Pancreas (tissue), 10 donors: ENCODE measurements around the gene MCHR2. TPM values are rescaled to one million over a fixed set of nuclear protein-coding genes. Genes with fewer than 3 reads are reported as not detected.

Experiments
- ATAC-seq, 4 donors: fragments of 200-7000 bp; cut with Tn5 transposase; one replicate each; pipeline versions ENCODE4 v1.8.0 to v1.9.1; 2020; ENCODE audit warnings: mild to moderate bottlenecking in 4 of 4, moderate library complexity in 4 of 4
- DNase-seq, 6 donors: peaks; one replicate each; pipeline ENCODE4 v3.0.0-alpha.2; 2020
- FAIRE-seq: peaks from 2 replicates; lab custom pipeline; 2012; peaks lifted over from hg19 to GRCh38; lab: Jason Lieb, UNC
- H3K27ac ChIP-seq, 4 donors: fragments of 200-600 bp; sonication (generic); 1 replicate in 3 of 4; 2 replicates in 1 of 4; pipeline versions ENCODE4 v1.5.0 to v1.8.0; 2020
- H3K27me3 ChIP-seq, 4 donors: fragments of 200-600 bp; one replicate each; pipeline ENCODE4 v1.8.0; 2021
- H3K36me3 ChIP-seq, 3 donors: fragments of 200-600 bp; sonication (generic) in 1 of 3; one replicate each; pipeline versions ENCODE4 v1.5.0 to v1.8.0; 2020 to 2021
- H3K4me1 ChIP-seq, 3 donors: fragments of 200-600 bp; one replicate each; pipeline ENCODE4 v1.8.0; 2021
- H3K4me3 ChIP-seq, 4 donors: fragments of 200-600 bp; sonication (generic) in 2 of 4; one replicate each; pipeline versions ENCODE4 v1.5.0 to v1.8.0; 2020 to 2021
- H3K9me3 ChIP-seq, 4 donors: fragments of 200-600 bp; one replicate each; pipeline ENCODE4 v1.8.0; 2021
- WGBS, 2 donors: extraction: QIAGEN DNeasy Blood & Tissue Kit; methylation state at CpG; one replicate each; pipeline ENCODE4 v1.1.7; 2013; 5-methylcytosine and 5-hydroxymethylcytosine counted together
- intact Hi-C, 3 donors: fragments of 100-400 bp; cut with DNase I; formaldehyde crosslinking; loops; one replicate each; pipeline versions ENCODE4 v1.11.1 to v1.14.2; 2022
- polyA plus RNA-seq, 2 donors: library from polyadenylated mRNA; stranded (reverse); fragments of 200-250 nt; gene quantifications; one replicate each; pipeline ENCODE4 v1.2.3, GENCODE V29; 2013
- total RNA-seq, 6 donors: library from RNA; stranded (reverse); fragmentation: NEBNext Ultra II Directional in 4 of 6; extraction: Animal tissue kit (Norgen Biotek cat#: 25700) in 4 of 6; gene quantifications; one replicate each; pipeline versions ENCODE4 v1.2.1 to v1.2.4, GENCODE V29; 2021 to 2023
- TF ChIP-seq, protein P1 (sequence below), 4 donors: fragments of 200-600 bp; sonication (generic) in 3 of 4; IDR thresholded peaks; one replicate each; pipeline versions ENCODE4 v1.5.0 to v1.8.0; 2021; ENCODE audit warnings: antibody characterized with exemption in 4 of 4
- donor health status: healthy with polysubstance abuse.
- donor health status: DM: no; HTN: no; CAD: no; lungs with moderate emphysema.
- donor health status: DM: no; HTN: no; CAD: no.
- donor health status: control.
- donor health status: control.
- donor health status: Bipolar disorder and iron deficiency.
- donor health status: DM: yes; HTN: yes; CAD: no.
- donor health status: DM: no; HTN: no; CAD: no.
- donor health status: DM: no; HTN: no; CAD: no.
- donor health status: DM: yes; HTN: yes; CAD: no.

The MCHR2 gene
- total and polyA plus RNA-seq, 8 donors, result not detected

DNA sequence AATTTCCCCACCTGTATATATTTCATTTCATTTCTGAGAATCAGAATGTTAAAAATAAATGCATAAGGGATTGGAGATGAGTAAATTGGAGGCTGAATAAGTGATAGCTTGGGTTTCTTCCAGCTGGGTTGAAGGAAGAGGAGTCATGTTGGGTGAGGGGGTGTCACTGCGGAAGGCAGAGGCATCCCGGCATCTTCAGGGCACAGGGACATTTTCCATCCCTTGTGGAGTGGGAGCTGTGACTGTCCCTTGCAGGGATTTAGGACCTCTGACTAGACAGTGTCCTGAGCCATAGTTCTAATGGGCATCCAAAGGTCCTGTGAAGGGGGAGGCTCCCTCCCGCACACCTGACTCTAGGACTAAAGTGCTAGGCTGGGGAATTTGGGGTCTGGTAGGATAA is 2.1 kb downstream of the MCHR2 start:
- no peak for ATAC-seq
- Histone ChIP-seq H3K27me3 (peaks cover 0 to 12% (median 2%) of the 10 kb centered on the region in 4 donors), H3K4me1 (no peaks in the 10 kb centered on the region), H3K27ac (no peak overlapping the region), H3K9me3 (no peaks in the 10 kb centered on the region), H3K36me3 (no peaks in the 10 kb centered on the region), H3K4me3 (no peak overlapping the region)
- TF ChIP-seq, protein P1, sequence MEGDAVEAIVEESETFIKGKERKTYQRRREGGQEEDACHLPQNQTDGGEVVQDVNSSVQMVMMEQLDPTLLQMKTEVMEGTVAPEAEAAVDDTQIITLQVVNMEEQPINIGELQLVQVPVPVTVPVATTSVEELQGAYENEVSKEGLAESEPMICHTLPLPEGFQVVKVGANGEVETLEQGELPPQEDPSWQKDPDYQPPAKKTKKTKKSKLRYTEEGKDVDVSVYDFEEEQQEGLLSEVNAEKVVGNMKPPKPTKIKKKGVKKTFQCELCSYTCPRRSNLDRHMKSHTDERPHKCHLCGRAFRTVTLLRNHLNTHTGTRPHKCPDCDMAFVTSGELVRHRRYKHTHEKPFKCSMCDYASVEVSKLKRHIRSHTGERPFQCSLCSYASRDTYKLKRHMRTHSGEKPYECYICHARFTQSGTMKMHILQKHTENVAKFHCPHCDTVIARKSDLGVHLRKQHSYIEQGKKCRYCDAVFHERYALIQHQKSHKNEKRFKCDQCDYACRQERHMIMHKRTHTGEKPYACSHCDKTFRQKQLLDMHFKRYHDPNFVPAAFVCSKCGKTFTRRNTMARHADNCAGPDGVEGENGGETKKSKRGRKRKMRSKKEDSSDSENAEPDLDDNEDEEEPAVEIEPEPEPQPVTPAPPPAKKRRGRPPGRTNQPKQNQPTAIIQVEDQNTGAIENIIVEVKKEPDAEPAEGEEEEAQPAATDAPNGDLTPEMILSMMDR (IDR thresholded peaks at IDR 0.05), result no peak
- no peak for FAIRE-seq
- DNase-seq, result no peak
- intact Hi-C loops, result no loop called here
- 73 to 92% methylated on average over 3 of the region's 3 CpGs for WGBS, 2 donors

DNA sequence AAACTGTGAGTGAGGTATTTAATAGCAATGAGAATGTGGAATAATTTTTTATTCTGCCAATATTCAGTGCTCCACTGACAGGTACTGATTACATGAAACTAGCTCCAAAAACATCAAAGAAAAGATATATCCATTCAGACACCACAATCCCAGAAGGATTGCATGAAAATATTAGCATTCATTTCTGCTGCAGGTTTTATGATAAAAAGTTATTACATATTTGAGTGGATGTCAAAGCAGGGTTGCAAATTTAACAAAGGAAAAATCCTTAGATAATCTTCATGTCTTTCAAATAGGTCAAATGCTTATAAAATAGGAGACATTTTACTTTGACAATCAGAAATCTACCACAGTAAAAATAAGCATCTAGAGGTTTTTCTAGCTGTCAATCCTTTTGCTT is 13.3 kb downstream of the MCHR2 start:
- no peak for FAIRE-seq
- H3K27ac ChIP-seq, result no peak overlapping the region
- TF ChIP-seq, protein P1 (IDR thresholded peaks at IDR 0.05), result no peak
- DNase-seq, result no peak
- H3K4me3 ChIP-seq, result no peak overlapping the region
- H3K9me3 ChIP-seq, result no peaks in the 10 kb centered on the region
- H3K4me1 ChIP-seq, result no peaks in the 10 kb centered on the region
- no peaks in the 10 kb centered on the region for H3K36me3 ChIP-seq
- H3K27me3 ChIP-seq, result no peaks in the 10 kb centered on the region
- no peak for ATAC-seq
- intact Hi-C loops, result no loop called here

DNA sequence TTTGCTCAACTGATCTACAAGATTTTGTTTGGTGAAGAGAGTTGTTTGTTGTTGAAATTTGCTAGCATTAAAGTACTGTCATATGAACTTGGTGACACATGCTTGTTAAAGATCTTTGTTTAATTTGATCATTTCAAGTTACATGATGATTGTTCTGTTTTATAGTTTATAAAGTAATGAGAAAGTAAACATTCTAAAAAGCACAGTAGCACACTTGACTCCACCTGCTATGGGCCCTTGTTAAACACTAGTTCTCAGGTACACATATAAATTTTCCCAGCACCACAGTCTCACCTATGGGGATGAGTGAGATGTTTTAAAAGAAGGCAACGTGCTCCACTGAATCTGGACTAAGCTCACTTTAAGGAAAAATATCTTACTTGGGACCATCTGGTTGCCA is 14.1 kb downstream of the MCHR2 start:
- intact Hi-C loops, result no loop called here
- no peak for FAIRE-seq

DNA sequence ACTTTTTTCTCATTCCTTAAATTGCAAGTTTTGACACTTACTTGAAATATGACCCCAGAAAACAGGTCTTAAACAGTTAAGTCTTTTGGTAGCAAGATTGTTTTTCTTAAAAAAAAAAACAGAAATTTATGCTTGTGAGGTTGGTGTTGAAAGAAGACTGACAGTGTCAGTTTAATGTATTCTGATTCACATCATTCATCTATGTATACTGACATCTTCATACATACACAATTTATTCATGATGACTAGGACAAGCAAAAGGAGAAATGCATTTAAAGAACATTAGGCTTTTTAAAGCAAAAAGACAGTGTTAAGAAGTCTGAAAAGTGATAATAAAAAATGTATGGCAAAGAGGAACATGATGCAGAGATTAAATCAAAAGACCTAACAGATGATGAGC is 27.0 kb downstream of the MCHR2 start:
- no peaks in the 10 kb centered on the region for H3K27me3 ChIP-seq
- H3K36me3 ChIP-seq, result no peaks in the 10 kb centered on the region
- ATAC-seq (no peak), FAIRE-seq (no peak), DNase-seq (no peak)
- H3K4me1 ChIP-seq, result no peaks in the 10 kb centered on the region
- intact Hi-C loops, result no loop called here
- no peak overlapping the region for H3K4me3 ChIP-seq
- H3K27ac ChIP-seq, result no peak overlapping the region
- TF ChIP-seq, protein P1 (IDR thresholded peaks at IDR 0.05), result no peak
- H3K9me3 ChIP-seq, result no peaks in the 10 kb centered on the region

More for the DNA sequence above, 14.1 kb downstream of the MCHR2 start:
- WGBS, 2 donors, result 44 to 56% methylated on average over 1 of the region's 1 CpG
- H3K4me3 ChIP-seq, result no peak overlapping the region
- no peak overlapping the region for H3K27ac ChIP-seq
- no peaks in the 10 kb centered on the region for H3K27me3 ChIP-seq
- DNase-seq (no peak), ATAC-seq (no peak)
- no peaks in the 10 kb centered on the region for H3K9me3 ChIP-seq
- TF ChIP-seq, protein P1 (IDR thresholded peaks at IDR 0.05), result no peak
- no peaks in the 10 kb centered on the region for H3K36me3 ChIP-seq
- no peaks in the 10 kb centered on the region for H3K4me1 ChIP-seq

DNA sequence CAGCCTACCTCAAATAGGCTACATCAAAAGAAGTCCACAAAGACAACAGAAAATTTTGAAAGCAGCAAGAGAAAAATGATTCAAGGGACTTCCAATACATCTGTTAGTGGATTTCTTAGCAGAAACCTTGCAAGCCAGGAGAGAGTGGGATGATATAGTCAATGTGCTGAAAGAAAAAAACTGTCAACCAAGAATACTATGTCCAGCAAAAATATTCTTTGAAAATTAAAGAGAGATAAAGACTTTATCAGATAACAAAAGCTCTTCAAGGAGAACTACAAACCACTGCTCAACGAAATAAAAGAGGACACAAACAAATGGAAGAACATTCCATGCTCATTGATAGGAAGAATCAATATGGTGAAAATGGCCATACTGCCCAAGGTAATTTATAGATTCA is 34.0 kb downstream of the MCHR2 start:
- no peak for DNase-seq
- TF ChIP-seq, protein P1 (IDR thresholded peaks at IDR 0.05), result no peak
- ATAC-seq, result no peak
- no peaks in the 10 kb centered on the region for H3K27me3 ChIP-seq
- WGBS, 2 donors, result 55 to 65% methylated on average over 1 of the region's 1 CpG
- FAIRE-seq, result no peak
- H3K9me3 ChIP-seq, result no peaks in the 10 kb centered on the region
- no peaks in the 10 kb centered on the region for H3K36me3 ChIP-seq
- no peaks in the 10 kb centered on the region for H3K4me1 ChIP-seq
- no peak overlapping the region for H3K4me3 ChIP-seq
- H3K27ac ChIP-seq, result no peak overlapping the region
- intact Hi-C loops, result no loop called here
